HEK293 (cell line): ENCODE results near the gene MPEG1.

ENCODE experiments used
- CTCF ChIA-PET: fragments of 350-600 bp; formaldehyde crosslinking; extraction: SDS; loops from one replicate; lab custom pipeline; 2021; ENCODE audit warnings: antibody characterized with exemption; lab: Yijun Ruan, JAX
- POLR2A ChIA-PET: fragments of 300-600 bp; formaldehyde crosslinking; extraction: SDS; loops from one replicate; lab custom pipeline; 2020; ENCODE audit warnings: antibody characterized with exemption, inconsistent platforms; lab: Yijun Ruan, JAX
- H3K27ac ChIP-seq: fragments of 200-500 bp; sonication (Bioruptor generic); 2 replicates; pipeline ENCODE4 v1.5.1; 2014; ENCODE audit warnings: low read depth, low read length, control low read depth, inconsistent platforms; ENCODE audit errors: extremely low read depth
- H3K36me3 ChIP-seq, 2 experiments: fragments of 200-500 bp in 1 of 2; sonication (Bioruptor generic) in 1 of 2; 1 replicate in 1 of 2; 2 replicates in 1 of 2; pipeline ENCODE4 v1.5.1; 2014 to 2017; ENCODE audit warnings: inconsistent platforms in 2 of 2, low read length in 2 of 2; ENCODE audit not compliant: control insufficient read depth in 2 of 2, insufficient read depth in 1 of 2
- H3K4me1 ChIP-seq: fragments of 200-500 bp; sonication (Bioruptor generic); 2 replicates; pipeline ENCODE4 v1.5.1; 2014; ENCODE audit warnings: mild to moderate bottlenecking, low read length, inconsistent platforms; ENCODE audit not compliant: control insufficient read depth, insufficient read depth
- H3K4me3 ChIP-seq: 2 replicates; pipeline ENCODE4 v1.5.1; 2011; ENCODE audit warnings: low read depth, mild to moderate bottlenecking, control low read depth, low read length, moderate library complexity
- H3K9me3 ChIP-seq: fragments of 200-500 bp; sonication (Bioruptor generic); 2 replicates; pipeline ENCODE4 v1.5.1; 2014; ENCODE audit warnings: low read depth, low read length, inconsistent platforms; ENCODE audit not compliant: control insufficient read depth, insufficient read depth
- MEIS1 ChIP-seq: sonication (generic); formaldehyde crosslinking; IDR thresholded peaks from 2 replicates; pipeline ENCODE4 v1.8.1; 2022; ENCODE audit warnings: missing genetic modification reagents, mild to moderate bottlenecking, borderline replicate concordance
- ZNF202 ChIP-seq: fragments of 450-650 bp; formaldehyde crosslinking; IDR thresholded peaks from 2 replicates; pipeline ENCODE4 v1.5.1; 2016; ENCODE audit warnings: missing biosample characterization, missing genetic modification characterization, borderline replicate concordance
- ZNF514 ChIP-seq: fragments of 450-650 bp; formaldehyde crosslinking; IDR thresholded peaks from 2 replicates; pipeline ENCODE4 v1.5.1; 2016; ENCODE audit warnings: missing biosample characterization, missing genetic modification characterization
- ZNF596 ChIP-seq: fragments of 450-650 bp; IDR thresholded peaks from 2 replicates; pipeline ENCODE4 v1.5.0; 2018; ENCODE audit warnings: missing biosample characterization, mild to moderate bottlenecking, missing genetic modification characterization, moderate library complexity
- ZNF621 ChIP-seq: fragments of 450-650 bp; formaldehyde crosslinking; IDR thresholded peaks from 2 replicates; pipeline ENCODE4 v1.5.1; 2017; ENCODE audit warnings: missing biosample characterization, missing genetic modification characterization
- ZNF76 ChIP-seq: fragments of 450-650 bp; formaldehyde crosslinking; IDR thresholded peaks from 2 replicates; pipeline ENCODE4; 2016; ENCODE audit warnings: low read depth, missing biosample characterization, missing genetic modification characterization, borderline replicate concordance
- ZNF791 ChIP-seq: fragments of 450-650 bp; formaldehyde crosslinking; IDR thresholded peaks from 2 replicates; pipeline ENCODE4 v1.5.1; 2016; ENCODE audit warnings: missing biosample characterization, missing genetic modification characterization
- ZSCAN30 ChIP-seq: fragments of 450-650 bp; IDR thresholded peaks from 2 replicates; pipeline ENCODE4 v1.5.1; 2018; ENCODE audit warnings: missing biosample characterization, mild to moderate bottlenecking, missing genetic modification characterization, moderate library complexity
- TF ChIP-seq, protein P1 (sequence below): fragments of 450-650 bp; formaldehyde crosslinking; IDR thresholded peaks from 2 replicates; pipeline ENCODE4 v1.5.1; 2016; ENCODE audit warnings: missing biosample characterization, missing genetic modification characterization
- TF ChIP-seq, protein P2 (sequence below): fragments of 450-650 bp; formaldehyde crosslinking; IDR thresholded peaks from 2 replicates; pipeline ENCODE4 v1.5.1; 2016; ENCODE audit warnings: missing biosample characterization, missing genetic modification characterization, borderline replicate concordance
- TF ChIP-seq, protein P3 (sequence below): fragments of 450-650 bp; formaldehyde crosslinking; IDR thresholded peaks from 2 replicates; pipeline ENCODE4 v1.5.1; 2016; ENCODE audit warnings: missing biosample characterization, missing genetic modification characterization
- TF ChIP-seq, protein P4 (sequence below): fragments of 450-650 bp; formaldehyde crosslinking; IDR thresholded peaks from 2 replicates; pipeline ENCODE4 v1.5.1; 2016; ENCODE audit warnings: missing biosample characterization, missing genetic modification characterization
- TF ChIP-seq, protein P5 (sequence below): fragments of 450-650 bp; formaldehyde crosslinking; IDR thresholded peaks from 2 replicates; pipeline ENCODE4 v1.5.1; 2016; ENCODE audit warnings: missing biosample characterization, missing genetic modification characterization, borderline replicate concordance

Gene MPEG1

DNA sequence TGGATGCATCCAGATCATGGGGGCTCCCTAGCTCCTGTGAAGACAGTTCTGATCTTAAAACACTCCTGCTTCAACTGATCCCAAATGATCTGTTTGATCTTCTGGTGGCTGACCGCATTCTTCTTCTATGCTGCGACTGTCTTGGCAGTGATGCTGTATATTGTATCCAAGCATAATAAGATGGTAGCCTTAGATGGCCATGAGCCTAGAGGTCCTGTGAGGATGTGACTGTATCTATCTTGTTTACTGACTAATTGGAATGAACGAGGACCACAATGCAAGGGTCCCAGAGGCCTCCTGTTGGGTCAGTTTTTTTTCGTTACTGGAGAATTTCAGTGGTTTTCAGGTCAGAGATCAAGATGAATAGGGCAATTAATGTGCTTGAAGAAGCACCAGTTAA is 7.1 kb upstream of the MPEG1 start:
- Histone ChIP-seq H3K4me3 (no peak overlapping the region), H3K27ac (no peak overlapping the region), H3K36me3 (no peaks in the 10 kb centered on the region), H3K4me1 (no peaks in the 10 kb centered on the region), H3K9me3 (no peaks in the 10 kb centered on the region)
- TF ChIP-seq ZNF202 (tag by site-specific recombination) (no peak), ZSCAN30 (tag by site-specific recombination) (no peak), MEIS1 (CRISPR knock-in tag) (no peak), ZNF76 (tag by site-specific recombination) (no peak), ZNF514 (tag by site-specific recombination) (no peak), ZNF791 (tag by site-specific recombination) (no peak), ZNF621 (tag by site-specific recombination) (no peak), ZNF596 (tag by site-specific recombination) (no peak)
- TF ChIP-seq, protein P1, sequence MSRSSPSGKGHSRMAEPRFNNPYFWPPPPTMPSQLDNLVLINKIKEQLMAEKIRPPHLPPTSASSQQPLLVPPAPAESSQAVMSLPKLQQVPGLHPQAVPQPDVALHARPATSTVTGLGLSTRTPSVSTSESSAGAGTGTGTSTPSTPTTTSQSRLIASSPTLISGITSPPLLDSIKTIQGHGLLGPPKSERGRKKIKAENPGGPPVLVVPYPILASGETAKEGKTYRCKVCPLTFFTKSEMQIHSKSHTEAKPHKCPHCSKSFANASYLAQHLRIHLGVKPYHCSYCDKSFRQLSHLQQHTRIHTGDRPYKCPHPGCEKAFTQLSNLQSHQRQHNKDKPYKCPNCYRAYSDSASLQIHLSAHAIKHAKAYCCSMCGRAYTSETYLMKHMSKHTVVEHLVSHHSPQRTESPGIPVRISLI (tag by site-specific recombination): no peak
- TF ChIP-seq, protein P2, sequence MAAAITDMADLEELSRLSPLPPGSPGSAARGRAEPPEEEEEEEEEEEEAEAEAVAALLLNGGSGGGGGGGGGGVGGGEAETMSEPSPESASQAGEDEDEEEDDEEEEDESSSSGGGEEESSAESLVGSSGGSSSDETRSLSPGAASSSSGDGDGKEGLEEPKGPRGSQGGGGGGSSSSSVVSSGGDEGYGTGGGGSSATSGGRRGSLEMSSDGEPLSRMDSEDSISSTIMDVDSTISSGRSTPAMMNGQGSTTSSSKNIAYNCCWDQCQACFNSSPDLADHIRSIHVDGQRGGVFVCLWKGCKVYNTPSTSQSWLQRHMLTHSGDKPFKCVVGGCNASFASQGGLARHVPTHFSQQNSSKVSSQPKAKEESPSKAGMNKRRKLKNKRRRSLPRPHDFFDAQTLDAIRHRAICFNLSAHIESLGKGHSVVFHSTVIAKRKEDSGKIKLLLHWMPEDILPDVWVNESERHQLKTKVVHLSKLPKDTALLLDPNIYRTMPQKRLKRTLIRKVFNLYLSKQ (tag by site-specific recombination): no peak
- TF ChIP-seq, protein P3, sequence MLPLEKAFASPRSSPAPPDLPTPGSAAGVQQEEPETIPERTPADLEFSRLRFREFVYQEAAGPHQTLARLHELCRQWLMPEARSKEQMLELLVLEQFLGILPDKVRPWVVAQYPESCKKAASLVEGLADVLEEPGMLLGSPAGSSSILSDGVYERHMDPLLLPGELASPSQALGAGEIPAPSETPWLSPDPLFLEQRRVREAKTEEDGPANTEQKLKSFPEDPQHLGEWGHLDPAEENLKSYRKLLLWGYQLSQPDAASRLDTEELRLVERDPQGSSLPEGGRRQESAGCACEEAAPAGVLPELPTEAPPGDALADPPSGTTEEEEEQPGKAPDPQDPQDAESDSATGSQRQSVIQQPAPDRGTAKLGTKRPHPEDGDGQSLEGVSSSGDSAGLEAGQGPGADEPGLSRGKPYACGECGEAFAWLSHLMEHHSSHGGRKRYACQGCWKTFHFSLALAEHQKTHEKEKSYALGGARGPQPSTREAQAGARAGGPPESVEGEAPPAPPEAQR (tag by site-specific recombination): no peak
- TF ChIP-seq, protein P4, sequence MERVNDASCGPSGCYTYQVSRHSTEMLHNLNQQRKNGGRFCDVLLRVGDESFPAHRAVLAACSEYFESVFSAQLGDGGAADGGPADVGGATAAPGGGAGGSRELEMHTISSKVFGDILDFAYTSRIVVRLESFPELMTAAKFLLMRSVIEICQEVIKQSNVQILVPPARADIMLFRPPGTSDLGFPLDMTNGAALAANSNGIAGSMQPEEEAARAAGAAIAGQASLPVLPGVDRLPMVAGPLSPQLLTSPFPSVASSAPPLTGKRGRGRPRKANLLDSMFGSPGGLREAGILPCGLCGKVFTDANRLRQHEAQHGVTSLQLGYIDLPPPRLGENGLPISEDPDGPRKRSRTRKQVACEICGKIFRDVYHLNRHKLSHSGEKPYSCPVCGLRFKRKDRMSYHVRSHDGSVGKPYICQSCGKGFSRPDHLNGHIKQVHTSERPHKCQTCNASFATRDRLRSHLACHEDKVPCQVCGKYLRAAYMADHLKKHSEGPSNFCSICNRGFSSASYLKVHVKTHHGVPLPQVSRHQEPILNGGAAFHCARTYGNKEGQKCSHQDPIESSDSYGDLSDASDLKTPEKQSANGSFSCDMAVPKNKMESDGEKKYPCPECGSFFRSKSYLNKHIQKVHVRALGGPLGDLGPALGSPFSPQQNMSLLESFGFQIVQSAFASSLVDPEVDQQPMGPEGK (tag by site-specific recombination): no peak
- TF ChIP-seq, protein P5, sequence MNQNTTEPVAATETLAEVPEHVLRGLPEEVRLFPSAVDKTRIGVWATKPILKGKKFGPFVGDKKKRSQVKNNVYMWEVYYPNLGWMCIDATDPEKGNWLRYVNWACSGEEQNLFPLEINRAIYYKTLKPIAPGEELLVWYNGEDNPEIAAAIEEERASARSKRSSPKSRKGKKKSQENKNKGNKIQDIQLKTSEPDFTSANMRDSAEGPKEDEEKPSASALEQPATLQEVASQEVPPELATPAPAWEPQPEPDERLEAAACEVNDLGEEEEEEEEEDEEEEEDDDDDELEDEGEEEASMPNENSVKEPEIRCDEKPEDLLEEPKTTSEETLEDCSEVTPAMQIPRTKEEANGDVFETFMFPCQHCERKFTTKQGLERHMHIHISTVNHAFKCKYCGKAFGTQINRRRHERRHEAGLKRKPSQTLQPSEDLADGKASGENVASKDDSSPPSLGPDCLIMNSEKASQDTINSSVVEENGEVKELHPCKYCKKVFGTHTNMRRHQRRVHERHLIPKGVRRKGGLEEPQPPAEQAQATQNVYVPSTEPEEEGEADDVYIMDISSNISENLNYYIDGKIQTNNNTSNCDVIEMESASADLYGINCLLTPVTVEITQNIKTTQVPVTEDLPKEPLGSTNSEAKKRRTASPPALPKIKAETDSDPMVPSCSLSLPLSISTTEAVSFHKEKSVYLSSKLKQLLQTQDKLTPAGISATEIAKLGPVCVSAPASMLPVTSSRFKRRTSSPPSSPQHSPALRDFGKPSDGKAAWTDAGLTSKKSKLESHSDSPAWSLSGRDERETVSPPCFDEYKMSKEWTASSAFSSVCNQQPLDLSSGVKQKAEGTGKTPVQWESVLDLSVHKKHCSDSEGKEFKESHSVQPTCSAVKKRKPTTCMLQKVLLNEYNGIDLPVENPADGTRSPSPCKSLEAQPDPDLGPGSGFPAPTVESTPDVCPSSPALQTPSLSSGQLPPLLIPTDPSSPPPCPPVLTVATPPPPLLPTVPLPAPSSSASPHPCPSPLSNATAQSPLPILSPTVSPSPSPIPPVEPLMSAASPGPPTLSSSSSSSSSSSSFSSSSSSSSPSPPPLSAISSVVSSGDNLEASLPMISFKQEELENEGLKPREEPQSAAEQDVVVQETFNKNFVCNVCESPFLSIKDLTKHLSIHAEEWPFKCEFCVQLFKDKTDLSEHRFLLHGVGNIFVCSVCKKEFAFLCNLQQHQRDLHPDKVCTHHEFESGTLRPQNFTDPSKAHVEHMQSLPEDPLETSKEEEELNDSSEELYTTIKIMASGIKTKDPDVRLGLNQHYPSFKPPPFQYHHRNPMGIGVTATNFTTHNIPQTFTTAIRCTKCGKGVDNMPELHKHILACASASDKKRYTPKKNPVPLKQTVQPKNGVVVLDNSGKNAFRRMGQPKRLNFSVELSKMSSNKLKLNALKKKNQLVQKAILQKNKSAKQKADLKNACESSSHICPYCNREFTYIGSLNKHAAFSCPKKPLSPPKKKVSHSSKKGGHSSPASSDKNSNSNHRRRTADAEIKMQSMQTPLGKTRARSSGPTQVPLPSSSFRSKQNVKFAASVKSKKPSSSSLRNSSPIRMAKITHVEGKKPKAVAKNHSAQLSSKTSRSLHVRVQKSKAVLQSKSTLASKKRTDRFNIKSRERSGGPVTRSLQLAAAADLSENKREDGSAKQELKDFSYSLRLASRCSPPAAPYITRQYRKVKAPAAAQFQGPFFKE (tag by site-specific recombination): no peak
- CTCF ChIA-PET: interaction anchor here (0.6 to 1.0 kb wide), 3 partner anchors 18 to 289 kb away, joined by 3 read pairs; partner anchors contain the start of gene DTX4
- POLR2A ChIA-PET: no interaction called here
